ENCODE data around the gene CNTN1.

The CNTN1 gene

GRCh38 chr12:40820794-40821484 is 128.7 kb downstream of the CNTN1 start:
- Histone ChIP-seq H3K9me3 (ENCODE audit: control insufficient read depth, insufficient read depth, low read depth, low read length) (no peaks in the 10 kb centered on the region; the same call in 1 of the 2 replicates), H3K27ac (ENCODE audit: extremely low read depth, low read depth, low read length) (no peak overlapping the region), H3K36me3 (ENCODE audit: control insufficient read depth in 2 of 2, insufficient read depth in 1 of 2, low read length in 2 of 2) (no peaks in the 10 kb centered on the region), H3K4me1 (ENCODE audit: control insufficient read depth, insufficient read depth, low read length) (no peaks in the 10 kb centered on the region), H3K4me3 (ENCODE audit: low read depth, low read length) (no peak overlapping the region)
- no peak for TF ChIP-seq ZNF626 (tag by site-specific recombination; IDR thresholded peaks at IDR 0.05)
- 0 out of 2 replicates have a peak, but pooled peaks have one; percentile 24 for TF ChIP-seq SCRT1 (tag by site-specific recombination; IDR thresholded peaks at IDR 0.05; ENCODE audit: borderline replicate concordance)
- TF ChIP-seq ATF2 (tag by site-specific recombination; IDR thresholded peaks at IDR 0.05; ENCODE audit: low read depth) = peak; percentile 91
- no peak for TF ChIP-seq HOXA7 (CRISPR knock-in tag; IDR thresholded peaks at IDR 0.05; ENCODE audit: borderline replicate concordance)
- peak; percentile 69 for TF ChIP-seq SCRT2 (tag by site-specific recombination; IDR thresholded peaks at IDR 0.05)
- ChIA-PET CTCF (interaction anchor here (0.7 kb wide), 2 partner anchors 8 to 13 kb away, joined by 3 read pairs; no protein-coding TSS in a partner anchor), POLR2A (no interaction called here)

- Histone ChIP-seq H3K36me3 (ENCODE audit: control insufficient read depth in 2 of 2, insufficient read depth in 1 of 2, low read length in 2 of 2) (no peaks in the 10 kb centered on the region), H3K4me3 (ENCODE audit: low read depth, low read length) (no peak overlapping the region), H3K27ac (ENCODE audit: extremely low read depth, low read depth, low read length) (no peak overlapping the region), H3K4me1 (ENCODE audit: control insufficient read depth, insufficient read depth, low read length) (no peaks in the 10 kb centered on the region), H3K9me3 (ENCODE audit: control insufficient read depth, insufficient read depth, low read depth, low read length) (no peaks in the 10 kb centered on the region)
- TF ChIP-seq GLI2 (tag by site-specific recombination; IDR thresholded peaks at IDR 0.05; ENCODE audit: borderline replicate concordance, low read depth) (no peak), INSM2 (tag by site-specific recombination; IDR thresholded peaks at IDR 0.05) (no peak), ZNF488 (tag by site-specific recombination; IDR thresholded peaks at IDR 0.05) (no peak), TSHZ1 (tag by site-specific recombination; IDR thresholded peaks at IDR 0.05; ENCODE audit: borderline replicate concordance) (no peak), ZBTB17 (tag by site-specific recombination; IDR thresholded peaks at IDR 0.05) (no peak)
- ChIA-PET POLR2A (no interaction called here), CTCF (no interaction called here)
Measured at GRCh38 chr12:40825156-40825555, 132.9 kb downstream of the CNTN1 start.

GRCh38 chr12:40827683-40828592 is 135.7 kb downstream of the CNTN1 start:
- ChIA-PET CTCF (no interaction called here), POLR2A (no interaction called here)
- TF ChIP-seq ZNF629 (tag by site-specific recombination; IDR thresholded peaks at IDR 0.05) = 0 out of 2 replicates have a peak, but pooled peaks have one; percentile 25
- TF ChIP-seq PRDM1 (tag by site-specific recombination; IDR thresholded peaks at IDR 0.05) = peak; percentile 56
- peak; percentile 94 for TF ChIP-seq ZNF341 (tag by site-specific recombination; IDR thresholded peaks at IDR 0.05; ENCODE audit: low read depth)
- TF ChIP-seq ZNF555 (tag by site-specific recombination; conservative IDR thresholded peaks at IDR 0.05) = no peak
- peak; percentile 59 for TF ChIP-seq SCRT2 (tag by site-specific recombination; IDR thresholded peaks at IDR 0.05)
- peak; percentile 62 for TF ChIP-seq ZIC2 (tag by site-specific recombination; IDR thresholded peaks at IDR 0.05)
- Histone ChIP-seq H3K36me3 (ENCODE audit: control insufficient read depth in 2 of 2, insufficient read depth in 1 of 2, low read length in 2 of 2) (no peaks in the 10 kb centered on the region), H3K9me3 (ENCODE audit: control insufficient read depth, insufficient read depth, low read depth, low read length) (no peaks in the 10 kb centered on the region), H3K27ac (ENCODE audit: extremely low read depth, low read depth, low read length) (no peak overlapping the region), H3K4me1 (ENCODE audit: control insufficient read depth, insufficient read depth, low read length) (no peaks in the 10 kb centered on the region), H3K4me3 (ENCODE audit: low read depth, low read length) (no peak overlapping the region)

All from HEK293 (cell line).